ENCODE data around the gene PWWP2A. TPM values are rescaled to one million over a fixed set of nuclear protein-coding genes. Genes with fewer than 3 reads are reported as not detected.

PWWP2A gene
- total RNA-seq = 12.4 and 13.3 TPM in 2 replicates

GRCh38 chr5:160119142-160119904, at the start of gene PWWP2A:
TSS of gene PWWP2A (minus strand) at chr5:160119450. CDS start at chr5:160119388, 62 bp downstream.

Other genes with a start within 250 kb of the PWWP2A start
- 0.92 and 0.98 TPM in 2 replicates for gene ADRA1B, start 203.0 kb downstream of the PWWP2A start, total RNA-seq
- gene TTC1, start 110.3 kb downstream of the PWWP2A start, total RNA-seq = 35.7 and 38.8 TPM in 2 replicates
- gene FABP6, start 110.1 kb upstream of the PWWP2A start, total RNA-seq = 0.56 and 0.70 TPM in 2 replicates
- gene CCNJL, start 193.1 kb upstream of the PWWP2A start, total RNA-seq = 8.6 and 9.0 TPM in 2 replicates

Measured in airway epithelial cell (primary cell).